GM03348 (cell line): ENCODE measurements around the gene TSHZ1.

ENCODE experiments used
- DNase-seq: peaks from one replicate; pipeline ENCODE4 v3.0.0; 2012; ENCODE audit warnings: low spot score

The TSHZ1 gene

GRCh38 chr18:75207310-75208154, 3.1 kb upstream of the TSHZ1 start:
- DNase-seq = no peak

- DNase-seq = peak; percentile 56
Observed at GRCh38 chr18:75208155-75208835, 2.3 kb upstream of the TSHZ1 start.

- no peak for DNase-seq
Observed at GRCh38 chr18:75208836-75209128, 1.8 kb upstream of the TSHZ1 start.

GRCh38 chr18:75209129-75209950, 1.3 kb upstream of the TSHZ1 start, which contains the start of gene PTGR3:
Gene PTGR3 (minus strand): TSS chr18:75209139. CDS start chr18:75209058, 81 bp downstream.
- DNase-seq = peak; percentile 90

- no peak for DNase-seq
Observed at GRCh38 chr18:75209951-75210258, 692 bp upstream of the TSHZ1 start.

GRCh38 chr18:75211002-75211621, 515 bp downstream of the TSHZ1 start:
- DNase-seq = peak; percentile 69

- DNase-seq = no peak
Observed at GRCh38 chr18:75211626-75211952, 992 bp downstream of the TSHZ1 start.

GRCh38 chr18:75211953-75212750, 1.6 kb downstream of the TSHZ1 start:
- peak; percentile 49 for DNase-seq

GRCh38 chr18:75212751-75213090, 2.1 kb downstream of the TSHZ1 start:
- DNase-seq = no peak

GRCh38 chr18:75213611-75214331, 3.2 kb downstream of the TSHZ1 start:
- DNase-seq = peak; percentile 54

GRCh38 chr18:75214332-75214690, 3.7 kb downstream of the TSHZ1 start:
- no peak for DNase-seq

GRCh38 chr18:75214766-75215510, 4.3 kb downstream of the TSHZ1 start:
- DNase-seq = no peak

GRCh38 chr18:75215663-75216062, 5.1 kb downstream of the TSHZ1 start:
- DNase-seq = no peak

GRCh38 chr18:75216212-75216910, 5.8 kb downstream of the TSHZ1 start:
- no peak for DNase-seq

- DNase-seq = no peak
Observed at GRCh38 chr18:75216911-75217689, 6.5 kb downstream of the TSHZ1 start.

GRCh38 chr18:75218065-75218923, 7.7 kb downstream of the TSHZ1 start:
- DNase-seq = no peak

GRCh38 chr18:75219745-75220375, 9.3 kb downstream of the TSHZ1 start:
- DNase-seq = no peak
